ENCODE results near the gene MYOCOS.
A peak's percentile ranks its signal among the peaks of the same experiment; 100 is the strongest.
"Not testable (repeated sequence)": the region's sequence is repeated elsewhere in the genome, so short reads cannot be mapped to it uniquely, and the experiment has no call there.

Gene MYOCOS

DNA sequence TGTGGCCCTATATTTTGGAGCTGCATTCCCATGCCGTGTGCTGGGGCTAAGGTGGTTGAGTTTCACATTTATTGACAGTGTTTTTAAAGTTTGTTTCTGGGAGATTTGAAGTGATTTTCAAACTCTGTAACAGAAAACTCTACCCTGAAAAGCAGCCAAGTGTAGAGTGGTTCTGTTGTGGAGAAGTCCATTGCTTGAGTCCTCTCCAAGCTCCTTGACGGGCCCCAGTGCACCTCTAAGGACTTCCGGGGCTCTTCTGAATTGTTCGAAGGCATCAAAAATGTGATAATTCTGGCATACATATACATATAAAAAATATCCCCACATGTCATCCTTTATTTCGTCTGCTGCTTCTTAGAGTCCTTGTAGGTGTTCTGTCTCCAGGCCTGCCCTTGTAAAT, 5.0 kb downstream of the MYOCOS start:
- no peak for DNase-seq

DNA sequence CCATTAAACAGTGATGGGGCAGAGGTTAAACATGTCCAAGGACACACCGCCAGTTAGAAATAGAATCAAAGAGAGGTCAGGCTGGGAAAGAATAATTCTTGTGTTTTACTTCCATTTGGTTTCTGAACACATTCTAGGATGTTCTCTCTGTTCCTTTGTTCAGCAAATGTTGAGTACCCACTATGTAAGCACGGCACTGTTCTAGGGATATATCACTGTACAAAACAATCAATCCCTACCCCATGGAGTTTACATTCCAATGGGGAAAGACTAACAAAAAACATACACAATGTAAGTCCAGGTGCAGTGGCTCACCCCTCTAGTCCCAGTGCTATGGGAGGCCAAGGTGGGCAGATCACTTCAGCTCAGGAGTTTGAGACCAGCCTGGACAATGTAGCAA, 6.2 kb downstream of the MYOCOS start:
- no peak for DNase-seq

DNA sequence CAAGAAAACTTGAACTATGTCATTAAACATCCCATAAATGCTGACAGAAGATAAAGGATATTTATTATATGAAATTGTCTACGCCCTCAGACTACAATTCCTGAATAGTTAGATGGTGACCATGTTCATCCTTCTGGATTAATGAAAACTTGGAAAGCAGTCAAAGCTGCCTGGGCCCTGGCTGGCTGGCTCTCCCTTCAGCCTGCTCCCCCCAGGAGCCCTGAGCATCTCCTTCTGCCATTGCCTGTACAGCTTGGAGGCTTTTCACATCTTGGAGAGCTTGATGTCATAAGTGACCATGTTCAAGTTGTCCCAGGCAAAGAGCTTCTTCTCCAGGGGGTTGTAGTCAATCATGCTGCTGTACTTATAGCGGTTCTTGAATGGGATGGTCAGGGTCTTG, 13.6 kb downstream of the MYOCOS start:
- DNase-seq: no peak

DNA sequence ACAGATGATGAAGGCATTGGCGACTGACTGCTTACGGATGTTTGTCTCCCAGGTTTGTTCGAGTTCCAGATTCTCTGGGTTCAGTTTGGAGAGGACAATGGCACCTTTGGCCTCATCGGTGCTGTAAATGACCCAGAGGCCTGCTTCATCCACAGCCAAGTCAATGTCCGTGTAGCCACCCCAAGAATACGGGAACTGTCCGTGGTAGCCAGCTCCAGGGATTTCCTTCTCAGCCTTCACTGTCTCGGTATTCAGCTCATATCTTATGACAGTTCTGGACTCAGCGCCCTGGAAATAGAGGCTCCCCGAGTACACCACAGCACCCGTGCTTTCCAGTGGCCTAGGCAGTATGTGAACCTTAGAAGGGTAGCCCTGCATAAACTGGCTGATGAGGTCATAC, 14.1 kb downstream of the MYOCOS start:
- no peak for DNase-seq

DNA sequence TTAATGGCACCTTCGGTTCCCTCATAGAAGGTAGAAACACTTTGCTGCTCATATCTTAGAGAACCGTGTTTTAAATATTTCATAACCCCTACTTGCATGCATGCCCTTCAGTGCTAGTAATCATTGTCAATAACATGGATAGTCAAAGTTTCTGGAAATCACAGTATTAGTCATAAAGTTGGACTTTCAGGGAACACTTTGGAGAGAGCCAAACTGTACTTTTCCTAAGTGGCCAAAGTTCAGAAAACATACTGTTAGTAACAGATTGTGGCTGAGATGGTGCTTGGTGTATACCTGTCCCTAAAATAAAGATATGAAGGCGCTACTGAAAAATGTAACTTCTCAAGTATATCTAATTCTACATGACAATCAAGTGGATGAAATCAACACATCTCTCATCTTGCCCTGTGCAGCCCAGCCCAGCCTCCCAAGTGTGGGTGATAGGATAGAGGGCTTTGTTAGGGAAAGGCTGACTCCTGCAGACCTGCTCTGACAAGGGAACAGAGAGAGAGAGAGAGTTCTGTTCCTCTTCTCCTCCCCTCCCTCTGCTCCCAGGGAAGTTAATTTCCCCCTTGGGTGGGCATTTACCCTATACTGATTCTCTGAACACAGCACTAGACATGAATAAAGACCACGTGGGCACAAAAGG, 16.0 kb downstream of the MYOCOS start:
- no peak for DNase-seq

DNA sequence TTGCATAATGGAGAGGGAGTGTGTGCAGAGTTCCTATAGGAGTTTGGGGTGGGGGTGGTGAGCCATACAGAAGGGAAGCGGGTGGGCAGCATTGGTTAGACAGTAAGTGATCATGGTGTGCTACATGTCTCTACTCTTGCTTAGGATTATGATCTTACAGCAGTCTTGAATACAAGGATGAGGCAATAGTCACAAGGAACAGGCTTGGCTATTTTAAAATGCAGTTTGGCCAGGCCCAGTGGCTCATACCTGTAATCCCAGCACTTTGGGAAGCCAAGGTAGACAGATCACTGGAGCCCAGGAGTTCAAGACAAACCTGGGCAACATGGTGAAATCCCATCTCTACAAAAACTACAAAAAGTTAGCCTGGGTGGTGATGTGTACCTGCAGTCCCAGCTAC, 18.2 kb downstream of the MYOCOS start:
- DNase-seq: no peak

DNA sequence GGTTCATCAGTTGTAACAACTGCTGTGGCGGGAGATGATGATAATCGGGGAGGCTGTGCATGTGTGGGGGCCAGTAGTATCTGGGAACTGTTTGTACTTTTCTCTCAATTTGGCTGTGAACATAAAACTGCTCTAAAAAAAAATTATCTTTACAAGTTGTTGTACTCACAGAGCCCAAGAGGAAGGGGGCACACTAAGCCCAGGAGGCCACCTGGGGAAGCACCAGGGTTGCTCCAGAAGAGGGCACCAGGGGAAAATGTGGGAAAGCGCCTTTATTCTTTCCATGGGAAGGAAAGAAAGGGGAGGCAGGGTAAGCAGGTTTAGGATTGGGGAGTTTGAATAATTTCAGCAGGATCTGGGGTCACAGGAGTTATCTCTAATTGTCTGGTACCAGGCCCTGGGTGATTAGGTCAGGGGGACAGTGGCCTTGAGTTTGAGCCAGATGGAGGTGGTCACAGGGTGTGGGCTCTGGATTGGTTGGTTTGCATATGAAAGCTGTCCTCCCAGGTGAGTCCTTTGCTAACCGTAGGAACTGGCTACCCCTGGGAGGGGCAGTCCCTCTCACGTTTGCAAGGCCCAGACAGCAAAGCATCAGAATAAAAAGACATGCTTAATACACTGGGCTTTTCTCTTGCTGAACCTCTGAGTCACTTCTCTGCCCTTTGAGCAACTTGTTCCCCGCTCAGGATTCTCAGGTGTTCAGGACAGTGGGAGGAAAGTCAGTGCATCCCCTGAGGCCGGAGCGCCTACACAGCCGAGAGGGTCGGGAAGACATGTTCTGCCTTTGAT, 19.2 kb downstream of the MYOCOS start:
- DNase-seq: no peak

DNA sequence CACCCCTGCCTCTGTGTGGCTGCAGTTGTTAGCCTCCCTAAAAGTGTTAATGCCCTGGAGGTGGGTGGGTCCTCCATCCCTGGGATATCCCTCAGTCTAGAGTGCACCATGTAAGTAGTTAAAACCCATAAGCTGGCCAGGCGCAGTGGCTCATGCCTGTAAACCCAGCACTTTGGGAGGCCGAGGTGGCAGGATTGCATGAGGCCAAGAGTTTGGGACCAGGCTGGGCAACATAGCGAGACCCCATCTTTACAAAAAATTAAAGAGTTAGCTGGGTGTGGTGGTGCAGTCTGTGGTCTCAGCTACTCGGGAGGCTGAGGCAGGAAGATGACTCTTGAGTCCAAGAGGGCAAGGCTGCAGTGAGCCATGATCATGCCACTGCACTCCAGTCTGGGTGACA, 20.2 kb downstream of the MYOCOS start:
- no peak for DNase-seq

DNA sequence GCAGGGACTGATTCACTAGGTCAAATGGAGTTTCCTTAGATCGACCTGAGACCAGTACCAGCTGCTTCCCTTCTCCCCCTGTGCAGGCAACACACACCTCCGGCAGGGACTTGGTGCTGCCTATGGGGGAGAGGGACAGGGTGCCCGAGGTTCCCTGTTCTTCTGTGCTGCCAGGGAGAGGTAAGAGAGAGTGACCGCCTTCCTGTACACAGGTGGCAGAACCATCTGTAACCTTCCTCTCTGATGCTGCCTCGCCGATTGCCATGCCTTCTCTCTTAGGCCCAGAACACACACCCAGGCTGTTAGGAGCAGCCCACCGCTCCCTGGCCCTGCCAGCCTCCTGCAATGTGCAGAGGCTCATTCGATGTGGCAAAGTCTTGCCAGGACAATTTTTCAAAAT, 21.1 kb downstream of the MYOCOS start:
- no peak for DNase-seq

DNA sequence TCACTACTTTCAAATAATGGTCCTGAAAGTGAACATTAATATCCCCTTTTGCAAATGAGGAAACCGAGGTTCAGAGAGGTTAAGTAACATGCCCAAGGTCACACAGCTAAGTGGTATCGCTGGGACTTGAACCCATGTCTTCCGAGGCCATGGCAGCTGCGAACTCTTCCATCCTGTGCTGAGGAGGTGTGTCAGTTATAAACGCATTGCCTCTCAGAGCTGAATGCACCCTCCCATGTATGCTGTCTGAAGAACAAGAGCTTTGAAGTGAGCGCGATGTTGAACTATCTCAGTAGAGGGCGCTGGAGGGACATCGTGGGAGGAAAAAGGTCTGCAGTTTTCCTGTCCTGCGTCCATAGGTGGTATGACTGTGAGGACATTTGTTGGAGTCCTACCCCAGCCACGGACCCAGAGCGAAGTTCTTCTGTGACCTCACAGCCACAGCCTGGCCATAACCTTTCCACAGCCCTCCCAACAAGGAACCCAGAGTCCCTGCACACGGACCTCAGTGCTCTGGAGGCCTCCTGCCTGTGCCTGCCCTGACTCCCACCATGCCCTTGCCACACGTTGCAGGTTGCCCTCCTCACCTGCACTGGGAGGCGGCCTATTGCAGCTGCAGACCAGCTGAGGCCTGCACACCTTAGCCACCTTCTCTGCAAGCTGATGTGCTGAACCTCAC, 22.9 kb downstream of the MYOCOS start:
- peak; percentile 86 for DNase-seq

DNA sequence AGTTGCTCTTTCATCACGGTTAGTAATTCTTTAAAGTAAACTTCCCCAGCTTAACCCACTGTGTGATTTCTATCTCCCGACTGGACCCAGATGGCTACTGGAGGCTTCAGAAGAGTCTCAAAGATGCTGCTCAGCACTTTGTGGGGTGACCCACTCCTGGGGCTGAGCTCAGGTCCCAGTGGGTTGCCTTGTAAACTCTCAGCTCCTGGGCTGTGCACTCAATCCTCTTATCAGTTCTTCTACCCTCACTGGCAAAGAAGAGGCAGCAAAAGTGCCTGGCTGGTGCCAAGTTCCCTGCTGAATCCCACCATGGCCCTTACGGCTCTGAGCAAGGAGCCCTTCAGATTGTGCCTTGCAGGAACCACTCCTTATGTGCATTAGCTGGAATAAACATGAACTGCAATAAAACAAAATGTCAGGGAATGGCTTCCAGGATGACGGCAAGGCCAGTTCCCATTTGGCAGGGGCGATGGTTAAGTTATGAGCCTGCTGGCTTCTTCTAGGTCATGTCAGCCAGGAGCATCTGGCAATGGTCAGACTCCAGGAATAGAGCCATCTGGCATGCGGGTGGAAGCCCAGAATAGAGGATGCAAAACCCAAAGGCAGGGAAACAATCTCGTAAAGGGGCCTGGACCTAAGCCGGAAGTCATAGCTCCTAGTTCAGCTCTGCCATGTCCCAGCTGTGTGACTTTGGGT, 23.7 kb downstream of the MYOCOS start:
- peak; percentile 77 for DNase-seq

DNA sequence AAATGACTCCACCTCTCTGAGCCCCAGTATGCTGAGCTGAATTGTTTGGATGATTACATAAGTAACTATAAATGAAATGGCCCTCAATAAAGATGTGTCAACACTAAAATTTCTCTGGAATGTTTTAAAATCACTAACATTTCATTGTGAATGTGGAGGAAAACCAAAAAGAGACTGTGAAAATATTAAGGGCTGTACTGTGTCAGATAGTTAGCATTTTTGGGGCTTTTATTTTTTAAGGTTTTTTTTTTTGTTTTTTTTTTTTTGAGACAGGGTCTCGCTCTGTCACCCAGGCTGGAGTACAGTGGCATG, 24.2 kb downstream of the MYOCOS start:
- no peak for DNase-seq

DNA sequence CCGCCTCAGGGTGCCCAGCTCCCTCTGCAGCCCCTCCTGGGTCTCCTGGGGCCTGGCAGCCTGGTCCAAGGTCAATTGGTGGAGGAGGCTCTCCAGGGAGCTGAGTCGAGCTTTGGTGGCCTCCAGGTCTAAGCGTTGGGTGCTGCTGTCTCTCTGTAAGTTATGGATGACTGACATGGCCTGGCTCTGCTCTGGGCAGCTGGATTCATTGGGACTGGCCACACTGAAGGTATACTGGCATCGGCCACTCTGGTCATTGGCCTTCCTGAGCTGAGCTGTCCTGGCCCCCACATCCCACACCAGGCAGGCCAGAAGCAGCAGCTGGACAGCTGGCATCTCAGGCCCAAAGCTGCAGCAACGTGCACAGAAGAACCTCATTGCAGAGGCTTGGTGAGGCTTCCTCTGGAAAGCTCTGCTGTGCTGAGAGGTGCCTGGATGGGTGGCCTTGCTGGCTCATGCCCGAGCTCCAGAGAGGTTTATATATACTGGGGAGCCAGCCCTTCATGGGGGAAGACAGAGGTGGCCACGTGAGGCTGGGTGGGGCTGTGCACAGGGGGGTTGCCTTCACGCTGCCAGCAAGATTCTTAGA, 30.3 kb downstream of the MYOCOS start, which contains the start of gene MYOC:
Gene MYOC (minus strand): TSS at position 455 of the 589 bp plus-strand sequence. CDS start 77 bp downstream, at position 378.
- no peak for DNase-seq

DNA sequence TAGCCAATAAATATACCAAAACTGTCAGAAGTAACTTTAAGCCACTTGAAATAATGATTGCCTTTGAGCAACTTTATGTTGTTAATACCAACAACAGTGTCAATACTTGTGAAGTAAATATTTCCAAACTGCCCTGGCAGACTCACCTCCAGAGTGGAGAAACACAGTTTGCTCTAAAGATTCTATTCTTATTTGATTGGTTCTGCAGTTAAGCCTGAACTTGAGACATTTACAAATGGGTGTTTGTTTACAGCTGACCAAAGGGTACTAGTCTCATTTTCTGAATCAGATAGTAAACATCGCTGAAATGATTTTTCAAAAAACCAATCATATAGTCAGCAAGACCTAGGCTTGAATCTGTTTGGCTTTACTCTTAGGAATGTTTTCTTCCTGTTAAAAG, 31.8 kb downstream of the MYOCOS start:
- no peak for DNase-seq

DNA sequence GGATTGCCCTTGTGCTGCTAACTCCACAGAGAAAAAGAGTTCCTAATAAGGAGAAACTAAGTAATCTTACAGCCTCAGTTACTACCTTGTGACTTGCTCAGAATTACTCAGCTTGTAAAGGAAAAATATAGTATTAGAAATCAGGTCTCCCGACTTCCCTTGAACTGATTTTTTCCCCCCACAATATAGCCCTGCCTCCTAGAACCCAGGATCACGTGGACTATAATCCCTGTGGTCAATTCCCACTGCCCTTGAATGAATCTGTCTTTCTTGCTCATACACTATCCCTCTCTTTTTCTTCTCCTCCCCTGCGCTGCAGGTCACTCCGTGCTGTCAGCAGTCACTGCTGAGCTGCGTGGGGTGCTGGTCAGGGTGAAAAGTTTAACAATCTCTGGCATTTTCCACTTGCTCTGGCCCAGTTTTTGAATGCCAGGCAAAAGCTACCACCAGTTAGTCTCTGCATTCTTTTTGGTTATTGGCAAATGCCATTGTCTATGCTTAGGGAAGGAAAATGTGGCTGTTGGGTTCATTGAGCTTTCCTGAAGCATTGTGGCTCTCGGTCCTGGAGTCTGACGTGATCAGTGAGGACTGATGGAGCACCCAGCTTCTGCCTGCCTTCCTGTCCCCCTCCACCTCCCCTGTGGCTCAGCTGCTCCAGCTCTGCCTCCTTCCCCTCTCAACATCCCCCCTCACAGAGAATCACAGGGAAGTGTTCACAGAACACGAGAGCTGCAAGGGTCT, 32.3 kb downstream of the MYOCOS start:
- peak; percentile 46 for DNase-seq

DNA sequence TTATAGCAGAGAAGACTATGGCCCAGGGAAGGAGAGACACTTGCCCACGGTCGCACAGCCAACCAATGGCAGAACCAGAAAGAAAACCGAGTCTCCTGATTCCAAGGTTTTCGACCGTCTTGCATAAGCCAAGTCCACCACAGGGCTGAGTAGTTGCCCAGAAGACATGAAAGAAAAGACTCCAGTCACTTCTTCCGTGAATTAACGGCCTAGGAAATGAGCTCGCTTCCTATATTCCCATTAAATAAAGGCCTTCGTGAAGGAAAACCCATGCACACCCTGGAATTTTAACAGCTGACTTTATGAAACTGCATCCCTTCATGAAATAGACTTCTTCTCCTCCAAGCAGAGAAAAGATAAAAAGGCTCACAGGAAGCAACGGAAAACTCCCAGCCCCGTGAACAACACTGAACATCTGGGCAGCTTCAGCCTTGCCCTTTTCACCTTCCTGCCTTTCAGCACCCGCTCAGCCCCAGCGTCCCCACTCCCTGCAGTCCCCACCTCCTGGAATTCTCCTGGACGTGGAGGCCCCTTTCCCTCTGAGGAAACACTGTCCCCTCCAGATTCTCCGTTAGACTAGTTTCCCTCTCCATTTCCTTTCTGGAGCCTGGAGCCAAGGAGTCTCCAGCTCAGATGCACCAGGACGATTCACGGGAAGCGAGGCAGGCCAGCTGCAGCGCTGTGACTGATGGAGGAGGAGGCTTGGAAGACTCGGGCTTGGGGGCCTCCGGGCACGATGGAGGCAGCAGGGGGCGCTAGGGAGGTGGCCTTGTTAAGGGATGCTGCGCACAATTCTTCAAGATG, 33.1 kb downstream of the MYOCOS start:
- peak; percentile 85 for DNase-seq

DNA sequence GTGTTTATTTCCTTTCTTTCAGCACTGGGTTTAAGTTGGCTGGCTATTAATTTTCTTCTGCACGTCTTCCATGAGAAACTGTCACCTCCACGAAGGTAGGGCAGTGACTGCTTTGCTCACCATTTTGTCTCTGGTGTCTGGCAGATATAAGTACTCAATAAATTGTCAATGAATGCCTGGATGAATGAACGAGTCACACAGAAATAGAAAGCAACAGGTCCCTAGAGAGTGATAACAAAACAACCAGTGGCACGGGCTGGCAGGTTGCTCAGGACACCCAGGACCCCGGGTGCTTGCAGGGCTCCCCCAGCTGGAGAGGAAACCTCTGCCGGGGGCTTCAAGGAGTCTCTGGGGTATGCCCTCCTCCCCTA, 33.7 kb downstream of the MYOCOS start:
- no peak for DNase-seq

DNA sequence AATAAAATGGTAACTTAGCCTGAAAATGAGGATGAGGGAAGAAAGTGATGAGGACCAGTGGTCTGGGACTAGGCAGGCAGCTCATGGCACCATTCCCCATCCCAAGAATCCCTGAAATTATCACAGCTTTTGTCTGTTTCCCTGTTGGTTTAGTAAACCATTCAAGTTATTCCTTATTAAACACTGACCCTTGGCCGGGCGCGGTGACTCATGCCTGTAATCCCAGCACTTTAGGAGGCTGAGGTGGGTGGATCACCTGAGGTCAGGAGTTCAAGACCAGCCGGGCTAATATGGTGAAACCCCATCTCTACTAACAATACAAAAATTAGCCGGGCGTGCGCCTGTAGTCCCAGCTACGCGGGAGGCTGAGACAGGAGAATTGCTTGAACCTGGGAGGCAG, 34.2 kb downstream of the MYOCOS start:
- not testable (repeated sequence) for DNase-seq

DNA sequence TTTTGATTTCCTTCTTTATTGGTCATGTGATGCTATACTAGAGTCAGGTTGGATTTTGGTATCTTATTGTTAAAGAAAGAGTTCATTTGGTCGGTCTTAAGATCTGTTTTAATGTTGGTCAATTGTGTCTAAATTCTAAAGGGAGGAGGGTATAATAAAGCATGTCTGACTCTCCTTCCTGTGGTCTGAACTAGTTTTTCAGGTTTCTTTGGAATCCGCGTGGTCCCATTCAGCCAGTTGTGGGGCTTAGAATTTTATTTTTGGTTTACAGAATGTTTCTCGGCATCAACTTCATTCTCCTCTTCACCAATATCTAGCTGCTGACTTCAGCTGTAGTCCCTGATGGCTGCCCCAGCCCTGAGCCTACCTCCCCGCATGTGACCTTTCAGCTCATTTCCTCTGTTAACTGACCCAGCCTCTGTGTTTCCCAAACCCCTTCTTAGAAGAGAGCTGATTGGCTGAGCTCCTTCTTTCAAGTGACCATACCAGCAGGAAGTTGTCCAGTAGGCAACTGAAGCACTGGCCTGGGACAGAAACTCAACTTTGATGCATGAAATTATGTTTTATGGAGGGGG, 39.1 kb downstream of the MYOCOS start:
- DNase-seq: no peak

DNA sequence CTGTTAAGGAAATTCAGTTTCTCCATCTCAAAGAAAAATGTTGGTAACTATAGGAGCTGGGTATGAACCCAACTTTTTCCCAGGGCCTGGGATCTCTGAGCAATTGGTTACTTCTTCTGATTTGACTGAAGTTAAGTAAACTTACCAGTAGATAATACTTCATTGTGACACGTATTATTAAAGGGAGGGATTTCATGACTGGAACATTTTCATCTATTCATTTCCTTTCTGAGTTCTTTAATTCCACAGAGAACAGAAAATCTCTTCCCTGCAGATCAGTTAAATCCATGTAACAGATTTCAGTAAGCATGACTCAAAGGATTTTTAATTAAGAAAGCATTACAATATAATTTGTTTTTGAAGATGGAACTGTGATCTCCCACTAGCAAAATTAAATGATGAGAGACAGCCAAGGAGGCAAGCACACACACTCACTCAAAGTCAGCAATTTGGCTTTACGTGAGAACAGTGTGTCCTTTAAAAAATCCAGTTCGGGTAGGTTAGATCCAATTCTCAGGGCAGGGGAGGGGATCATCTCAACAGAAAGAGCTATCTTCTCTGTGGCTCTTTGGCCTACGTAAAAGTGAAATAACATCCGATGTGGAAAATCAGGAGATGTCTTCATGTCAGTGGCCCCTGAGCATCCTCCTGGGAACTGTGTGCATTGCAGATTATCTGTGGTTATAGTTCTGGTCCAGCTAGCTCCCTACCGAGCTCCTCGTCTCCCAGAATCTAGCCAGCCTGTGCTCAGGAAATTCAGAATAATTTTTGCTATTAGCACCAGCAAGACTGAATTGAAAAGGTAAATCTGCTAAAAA, 41.2 kb downstream of the MYOCOS start:
- DNase-seq: no peak

All from left hindlimb (tissue), 1 donor.